BLaER1 (cell line): Measurements from ENCODE around the gene RBM15.

ENCODE experiments used
- H3K27ac ChIP-seq: shearing (Covaris generic); formaldehyde crosslinking; 2 replicates; pipeline ENCODE4 v1.8.1; 2022
- H3K27me3 ChIP-seq: shearing (Covaris generic); formaldehyde crosslinking; 2 replicates; pipeline ENCODE4 v1.8.1; 2022
- H3K36me3 ChIP-seq: shearing (Covaris generic); formaldehyde crosslinking; 2 replicates; pipeline ENCODE4 v1.8.1; 2022
- H3K4me1 ChIP-seq: shearing (Covaris generic); formaldehyde crosslinking; 2 replicates; pipeline ENCODE4 v1.8.1; 2022
- H3K4me2 ChIP-seq: shearing (Covaris generic); formaldehyde crosslinking; 2 replicates; pipeline ENCODE4 v1.8.1; 2022
- H3K4me3 ChIP-seq: shearing (Covaris generic); formaldehyde crosslinking; 2 replicates; pipeline ENCODE4 v1.8.1; 2022
- H3K9ac ChIP-seq: shearing (Covaris generic); formaldehyde crosslinking; 2 replicates; pipeline ENCODE4 v1.8.1; 2022
- H3K9me3 ChIP-seq: shearing (Covaris generic); formaldehyde crosslinking; 2 replicates; pipeline ENCODE4 v1.8.1; 2022
- H4K20me1 ChIP-seq: shearing (Covaris generic); formaldehyde crosslinking; 2 replicates; pipeline ENCODE4 v1.8.1; 2022
- Cebpa-rat ChIP-seq: shearing (Covaris generic); IDR thresholded peaks from 2 replicates; pipeline ENCODE4 v1.8.1; 2022

The RBM15 gene

DNA sequence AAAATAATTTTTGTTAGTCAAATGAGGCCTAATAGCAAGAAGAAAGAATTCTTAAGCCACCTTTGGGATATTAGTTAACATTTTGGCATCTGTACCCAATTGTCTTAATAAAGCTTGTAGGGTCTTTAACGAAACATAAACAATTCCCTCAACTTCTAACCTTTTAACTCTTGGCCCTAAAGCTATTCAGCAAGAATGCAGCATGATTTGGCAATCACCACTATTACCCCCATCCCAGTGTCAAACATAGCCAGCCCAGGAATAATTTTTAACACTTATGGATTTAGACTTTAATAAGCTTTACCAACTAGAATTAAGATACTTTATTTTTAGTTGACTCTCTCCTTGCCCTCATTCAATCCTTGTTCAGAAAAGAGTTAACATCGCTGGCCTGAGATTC lies 54.1 kb downstream of the RBM15 start:
- H3K36me3 ChIP-seq, result peaks cover 49% of the 10 kb centered on the region
- 0 out of 2 replicates have a peak, but pooled peaks cover 5% of the 10 kb centered on the region for H3K4me1 ChIP-seq
- H3K9ac ChIP-seq, result no peak overlapping the region
- no peaks in the 10 kb centered on the region for H3K27me3 ChIP-seq
- H3K4me2 ChIP-seq, result no peak overlapping the region
- no peaks in the 10 kb centered on the region for H4K20me1 ChIP-seq
- H3K4me3 ChIP-seq, result no peak overlapping the region
- peaks cover 16% of the 10 kb centered on the region for H3K9me3 ChIP-seq
- no peak overlapping the region for H3K27ac ChIP-seq
- TF ChIP-seq Cebpa-rat, result no peak

DNA sequence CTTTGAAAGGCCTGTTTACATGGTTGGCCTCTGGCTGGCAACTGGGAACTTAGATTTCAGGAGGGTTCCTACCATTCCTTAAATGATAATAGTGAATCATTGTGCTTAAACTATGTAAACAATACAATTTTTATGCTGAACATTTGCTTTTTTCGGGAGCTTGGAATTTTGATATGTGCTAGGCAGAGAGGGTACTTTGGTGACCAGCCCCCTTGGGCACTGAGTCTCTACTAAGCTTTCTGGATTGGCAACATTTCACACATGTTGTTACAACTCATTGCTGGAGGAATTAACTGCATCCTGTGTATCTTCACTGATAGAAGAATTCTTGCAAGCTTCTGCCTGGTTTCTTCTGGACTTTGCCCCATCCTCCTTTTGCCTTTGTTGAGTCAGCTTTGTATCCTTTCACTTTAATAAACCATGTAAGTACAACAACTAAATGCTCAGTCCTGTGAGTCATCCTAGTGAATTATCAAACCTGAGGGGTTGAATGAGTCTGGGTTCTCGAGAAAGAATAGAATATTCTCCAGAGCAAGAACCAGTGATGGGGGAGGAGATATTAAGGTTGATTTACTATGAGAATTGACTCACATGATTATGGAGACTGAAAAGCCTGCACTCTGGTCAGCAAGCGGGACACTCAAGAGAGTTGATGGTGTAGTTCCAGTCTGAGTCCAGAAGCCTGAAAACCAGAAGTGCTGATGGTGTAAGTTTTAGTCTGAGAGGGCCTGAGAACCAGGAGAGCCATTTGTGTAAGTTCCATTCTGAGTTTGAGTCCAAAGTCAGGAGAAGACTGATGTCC lies 54.7 kb downstream of the RBM15 start:
- no peak overlapping the region for H3K9ac ChIP-seq
- H3K4me2 ChIP-seq, result no peak overlapping the region
- H3K27ac ChIP-seq, result no peak overlapping the region
- peaks cover 55% of the 10 kb centered on the region for H3K36me3 ChIP-seq
- 0 out of 2 replicates have a peak, but pooled peaks cover 5% of the 10 kb centered on the region for H3K4me1 ChIP-seq
- no peak for TF ChIP-seq Cebpa-rat
- H3K27me3 ChIP-seq, result no peaks in the 10 kb centered on the region
- H4K20me1 ChIP-seq, result no peaks in the 10 kb centered on the region
- peaks cover 16% of the 10 kb centered on the region for H3K9me3 ChIP-seq
- H3K4me3 ChIP-seq, result no peak overlapping the region

DNA sequence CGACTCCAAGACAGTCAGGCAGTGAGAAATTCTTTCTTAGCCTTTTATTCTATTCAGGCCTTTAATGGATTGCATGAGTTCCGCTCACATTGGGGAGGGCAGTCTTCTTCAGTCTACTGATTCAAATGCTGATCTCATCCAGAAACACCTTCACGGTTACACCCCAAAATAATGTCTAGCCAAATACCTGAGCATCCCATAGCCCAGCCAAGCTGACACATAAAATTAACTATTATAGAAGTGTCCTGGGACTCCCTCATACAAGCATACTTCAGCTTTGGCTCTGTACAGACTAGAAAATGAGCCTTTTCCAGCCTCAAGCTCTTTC lies 55.3 kb downstream of the RBM15 start:
- peaks cover 60% of the 10 kb centered on the region for H3K36me3 ChIP-seq
- no peak overlapping the region for H3K9ac ChIP-seq
- H3K27ac ChIP-seq, result no peak overlapping the region
- H3K4me1 ChIP-seq, result 0 out of 2 replicates have a peak, but pooled peaks cover 5% of the 10 kb centered on the region
- no peak for TF ChIP-seq Cebpa-rat
- H3K4me2 ChIP-seq, result no peak overlapping the region
- H3K9me3 ChIP-seq, result peaks cover 16% of the 10 kb centered on the region
- no peaks in the 10 kb centered on the region for H4K20me1 ChIP-seq
- no peak overlapping the region for H3K4me3 ChIP-seq
- no peaks in the 10 kb centered on the region for H3K27me3 ChIP-seq
